Measurements from ENCODE around the gene CKAP2L.

DNA sequence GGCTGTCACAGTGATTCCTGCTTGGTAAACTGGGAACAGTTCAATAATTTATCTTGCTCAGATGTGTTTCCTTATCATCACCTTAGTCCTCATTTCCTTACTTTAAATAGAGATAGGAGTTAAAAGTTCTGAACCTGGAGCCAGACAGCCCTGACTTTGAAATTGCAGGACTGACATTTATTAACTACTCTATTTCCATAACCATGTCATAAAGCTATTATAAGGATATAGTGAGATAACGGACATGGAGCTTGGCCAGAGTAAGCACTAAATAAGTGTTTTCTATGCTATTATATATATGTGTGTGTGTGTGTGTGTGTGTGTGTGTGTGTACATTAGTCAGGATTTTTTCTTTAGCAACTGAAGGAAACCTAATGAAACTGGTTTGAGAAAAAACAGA lies 30.5 kb downstream of the CKAP2L start:
- TF ChIP-seq FOXK2 (IDR thresholded peaks at IDR 0.05) (no peak), CTBP1 (IDR thresholded peaks at IDR 0.05; ENCODE audit: borderline replicate concordance) (no peak)
